ENCODE data around the gene IFNL4.
"Not testable (repeated sequence)": the region's sequence is repeated elsewhere in the genome, so short reads cannot be mapped to it uniquely, and the experiment has no call there.

The IFNL4 gene

GRCh38 chr19:39277598-39277997 is 28.9 kb upstream of the IFNL4 start:
- no peak for DNase-seq (ENCODE audit: low read depth, low spot score)
- 0 out of 2 replicates have a peak, but pooled peaks cover 5% of the 10 kb centered on the region for H3K9me3 ChIP-seq (ENCODE audit: insufficient read depth, low read length)
- H3K4me1 ChIP-seq (ENCODE audit: insufficient read depth, insufficient read length): no peaks in the 10 kb centered on the region
- H3K27me3 ChIP-seq (ENCODE audit: insufficient read depth, insufficient read length): no peaks in the 10 kb centered on the region
- TF ChIP-seq SUZ12 (IDR thresholded peaks at IDR 0.05; ENCODE audit: extremely low read depth, insufficient read depth, insufficient read length): no peak
- no peaks in the 10 kb centered on the region for H3K36me3 ChIP-seq (ENCODE audit: insufficient read depth, insufficient read length, low read length)
- H3K9ac ChIP-seq (ENCODE audit: insufficient read length, low read depth): no peak overlapping the region
- no peak overlapping the region for H3K4me3 ChIP-seq (ENCODE audit: insufficient read length, low read depth)

- TF ChIP-seq ZNF274 (IDR thresholded peaks at IDR 0.05; ENCODE audit: low read depth, low read length) (no peak), YY1 (IDR thresholded peaks at IDR 0.05; ENCODE audit: insufficient read depth, insufficient read length) (no peak), SUZ12 (IDR thresholded peaks at IDR 0.05; ENCODE audit: extremely low read depth, insufficient read depth, insufficient read length) (no peak)
- no peaks in the 10 kb centered on the region for H3K36me3 ChIP-seq (ENCODE audit: insufficient read depth, insufficient read length, low read length)
- H3K4me1 ChIP-seq (ENCODE audit: insufficient read depth, insufficient read length): no peaks in the 10 kb centered on the region
- DNase-seq (ENCODE audit: low read depth, low spot score): no peak
- H3K4me3 ChIP-seq (ENCODE audit: insufficient read length, low read depth): no peak overlapping the region
- no peak overlapping the region for H3K9ac ChIP-seq (ENCODE audit: insufficient read length, low read depth)
- no peaks in the 10 kb centered on the region for H3K27me3 ChIP-seq (ENCODE audit: insufficient read depth, insufficient read length)
- H3K9me3 ChIP-seq (ENCODE audit: insufficient read depth, low read length): 0 out of 2 replicates have a peak, but pooled peaks cover 2% of the 10 kb centered on the region
Observed at GRCh38 chr19:39276740-39277139, 28.1 kb upstream of the IFNL4 start.

GRCh38 chr19:39275578-39275977 is 26.9 kb upstream of the IFNL4 start:
- no peaks in the 10 kb centered on the region for H3K9me3 ChIP-seq (ENCODE audit: insufficient read depth, low read length)
- H3K4me1 ChIP-seq (ENCODE audit: insufficient read depth, insufficient read length): no peaks in the 10 kb centered on the region
- no peaks in the 10 kb centered on the region for H3K36me3 ChIP-seq (ENCODE audit: insufficient read depth, insufficient read length, low read length)
- no peaks in the 10 kb centered on the region for H3K27me3 ChIP-seq (ENCODE audit: insufficient read depth, insufficient read length)
- H3K9ac ChIP-seq (ENCODE audit: insufficient read length, low read depth): no peak overlapping the region
- H3K4me3 ChIP-seq (ENCODE audit: insufficient read length, low read depth): no peak overlapping the region
- TF ChIP-seq SUZ12 (IDR thresholded peaks at IDR 0.05; ENCODE audit: extremely low read depth, insufficient read depth, insufficient read length) (no peak), YY1 (IDR thresholded peaks at IDR 0.05; ENCODE audit: insufficient read depth, insufficient read length) (no peak), ZNF274 (IDR thresholded peaks at IDR 0.05; ENCODE audit: low read depth, low read length) (no peak)
- no peak for DNase-seq (ENCODE audit: low read depth, low spot score)

GRCh38 chr19:39273859-39274258 is 25.2 kb upstream of the IFNL4 start:
- H3K9me3 ChIP-seq (ENCODE audit: insufficient read depth, low read length); H3K4me3 ChIP-seq (ENCODE audit: insufficient read length, low read depth); H3K27me3 ChIP-seq (ENCODE audit: insufficient read depth, insufficient read length); H3K36me3 ChIP-seq (ENCODE audit: insufficient read depth, insufficient read length, low read length); H3K4me1 ChIP-seq (ENCODE audit: insufficient read depth, insufficient read length); H3K9ac ChIP-seq (ENCODE audit: insufficient read length, low read depth); DNase-seq (ENCODE audit: low read depth, low spot score): not testable (repeated sequence)

- Histone ChIP-seq H3K9ac (ENCODE audit: insufficient read length, low read depth) (no peak overlapping the region), H3K27me3 (ENCODE audit: insufficient read depth, insufficient read length) (peaks cover 6% of the 10 kb centered on the region), H3K4me3 (ENCODE audit: insufficient read length, low read depth) (no peak overlapping the region), H3K9me3 (ENCODE audit: insufficient read depth, low read length) (no peaks in the 10 kb centered on the region), H3K36me3 (ENCODE audit: insufficient read depth, insufficient read length, low read length) (no peaks in the 10 kb centered on the region), H3K4me1 (ENCODE audit: insufficient read depth, insufficient read length) (peaks cover 4% of the 10 kb centered on the region)
- no peak for TF ChIP-seq YY1 (IDR thresholded peaks at IDR 0.05; ENCODE audit: insufficient read depth, insufficient read length)
- no peak for TF ChIP-seq ZNF274 (IDR thresholded peaks at IDR 0.05; ENCODE audit: low read depth, low read length)
- TF ChIP-seq SUZ12 (IDR thresholded peaks at IDR 0.05; ENCODE audit: extremely low read depth, insufficient read depth, insufficient read length): no peak
- DNase-seq (ENCODE audit: low read depth, low spot score): no peak
Observed at GRCh38 chr19:39270036-39270871, 21.6 kb upstream of the IFNL4 start.

- peaks cover 15% of the 10 kb centered on the region for H3K27me3 ChIP-seq (ENCODE audit: insufficient read depth, insufficient read length)
- not testable (repeated sequence) for H3K4me1 ChIP-seq (ENCODE audit: insufficient read depth, insufficient read length); H3K9me3 ChIP-seq (ENCODE audit: insufficient read depth, low read length); H3K36me3 ChIP-seq (ENCODE audit: insufficient read depth, insufficient read length, low read length); H3K9ac ChIP-seq (ENCODE audit: insufficient read length, low read depth); H3K4me3 ChIP-seq (ENCODE audit: insufficient read length, low read depth); DNase-seq (ENCODE audit: low read depth, low spot score)
Observed at GRCh38 chr19:39269369-39269768, 20.7 kb upstream of the IFNL4 start.

- not testable (repeated sequence) for H3K9me3 ChIP-seq (ENCODE audit: insufficient read depth, low read length); H3K9ac ChIP-seq (ENCODE audit: insufficient read length, low read depth); H3K36me3 ChIP-seq (ENCODE audit: insufficient read depth, insufficient read length, low read length); DNase-seq (ENCODE audit: low read depth, low spot score); H3K4me1 ChIP-seq (ENCODE audit: insufficient read depth, insufficient read length); H3K4me3 ChIP-seq (ENCODE audit: insufficient read length, low read depth)
- peaks cover 22% of the 10 kb centered on the region for H3K27me3 ChIP-seq (ENCODE audit: insufficient read depth, insufficient read length)
Observed at GRCh38 chr19:39268531-39269223, 20.0 kb upstream of the IFNL4 start.

- not testable (repeated sequence) for H3K4me3 ChIP-seq (ENCODE audit: insufficient read length, low read depth); DNase-seq (ENCODE audit: low read depth, low spot score); H3K9ac ChIP-seq (ENCODE audit: insufficient read length, low read depth); H3K4me1 ChIP-seq (ENCODE audit: insufficient read depth, insufficient read length); H3K36me3 ChIP-seq (ENCODE audit: insufficient read depth, insufficient read length, low read length); H3K9me3 ChIP-seq (ENCODE audit: insufficient read depth, low read length)
- peaks cover 28% of the 10 kb centered on the region for H3K27me3 ChIP-seq (ENCODE audit: insufficient read depth, insufficient read length)
Observed at GRCh38 chr19:39268085-39268484, 19.4 kb upstream of the IFNL4 start, which contains the start of gene IFNL2. TSS of gene IFNL2 (plus strand) at chr19:39268396. CDS start at chr19:39268569, 173 bp downstream.
